HL-60 (cell line): ENCODE data around the gene MAPT.

Experiments
- DNase-seq, 2 experiments: peaks; one replicate each; pipeline ENCODE4 v3.0.0-alpha.2; 2010 to 2020; ENCODE audit warnings: low read depth in 1 of 2, low spot score in 1 of 2
- H3K27ac ChIP-seq: fragments of 250-450 bp; sonication (Bioruptor Pico); replicated peaks from 2 replicates; pipeline ENCODE4 v1.5.1; 2020; ENCODE audit warnings: mild to moderate bottlenecking, moderate library complexity
- H3K27me3 ChIP-seq: fragments of 250-450 bp; sonication (Bioruptor Pico); 2 replicates; pipeline ENCODE4 v1.5.1; 2021; ENCODE audit warnings: mild to moderate bottlenecking, moderate library complexity; ENCODE audit not compliant: insufficient read depth, poor library complexity, severe bottlenecking
- H3K4me3 ChIP-seq: replicated peaks from 2 replicates; pipeline ENCODE4 v1.5.1; 2011; ENCODE audit warnings: mild to moderate bottlenecking, control low read depth, low read length; ENCODE audit not compliant: insufficient read depth
- GABPA ChIP-seq: IDR thresholded peaks from 2 replicates; pipeline ENCODE4 v1.6.1; 2012; ENCODE audit warnings: low read depth
- POLR2AphosphoS5 ChIP-seq: IDR thresholded peaks from 2 replicates; pipeline ENCODE4 v1.6.1; 2012; ENCODE audit warnings: low read depth
- SPI1 ChIP-seq: IDR thresholded peaks from 2 replicates; pipeline ENCODE4 v1.6.1; 2012; ENCODE audit warnings: low read depth, mild to moderate bottlenecking, borderline replicate concordance
- TF ChIP-seq, protein P1 (sequence below): IDR thresholded peaks from one replicate; pipeline ENCODE4 v1.5.1; 2011; ENCODE audit warnings: low read length, control low read depth, inconsistent platforms; ENCODE audit not compliant: insufficient read depth
- TF ChIP-seq, protein P2 (sequence below): IDR thresholded peaks from 2 replicates; pipeline ENCODE4 v1.6.1; 2012; ENCODE audit warnings: low read depth; ENCODE audit not compliant: insufficient replicate concordance

Gene MAPT

DNA sequence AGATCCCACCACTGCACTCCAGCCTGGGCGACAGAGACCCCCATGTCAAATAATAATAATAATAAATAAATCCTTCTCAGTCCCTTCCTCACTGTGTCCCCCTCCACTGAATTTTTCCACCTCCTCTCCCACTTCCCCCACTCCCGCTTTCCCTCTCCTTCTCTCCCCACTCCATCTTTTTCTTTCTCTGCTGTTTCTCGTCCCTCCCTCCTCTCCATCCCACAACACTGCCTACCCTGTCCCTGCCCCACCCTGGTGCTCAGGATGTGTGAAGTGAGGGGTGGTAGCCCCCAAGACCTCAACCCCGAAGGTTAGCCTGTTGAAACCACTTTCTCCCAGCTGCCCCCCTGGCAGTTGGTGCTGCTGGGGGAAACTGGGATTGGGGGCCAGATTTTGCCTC is 70.3 kb downstream of the MAPT start:
- Histone ChIP-seq H3K4me3 (no peak overlapping the region), H3K27me3 (peaks cover 12% of the 10 kb centered on the region), H3K27ac (no peak overlapping the region)
- no peak for DNase-seq
- TF ChIP-seq, protein P1, sequence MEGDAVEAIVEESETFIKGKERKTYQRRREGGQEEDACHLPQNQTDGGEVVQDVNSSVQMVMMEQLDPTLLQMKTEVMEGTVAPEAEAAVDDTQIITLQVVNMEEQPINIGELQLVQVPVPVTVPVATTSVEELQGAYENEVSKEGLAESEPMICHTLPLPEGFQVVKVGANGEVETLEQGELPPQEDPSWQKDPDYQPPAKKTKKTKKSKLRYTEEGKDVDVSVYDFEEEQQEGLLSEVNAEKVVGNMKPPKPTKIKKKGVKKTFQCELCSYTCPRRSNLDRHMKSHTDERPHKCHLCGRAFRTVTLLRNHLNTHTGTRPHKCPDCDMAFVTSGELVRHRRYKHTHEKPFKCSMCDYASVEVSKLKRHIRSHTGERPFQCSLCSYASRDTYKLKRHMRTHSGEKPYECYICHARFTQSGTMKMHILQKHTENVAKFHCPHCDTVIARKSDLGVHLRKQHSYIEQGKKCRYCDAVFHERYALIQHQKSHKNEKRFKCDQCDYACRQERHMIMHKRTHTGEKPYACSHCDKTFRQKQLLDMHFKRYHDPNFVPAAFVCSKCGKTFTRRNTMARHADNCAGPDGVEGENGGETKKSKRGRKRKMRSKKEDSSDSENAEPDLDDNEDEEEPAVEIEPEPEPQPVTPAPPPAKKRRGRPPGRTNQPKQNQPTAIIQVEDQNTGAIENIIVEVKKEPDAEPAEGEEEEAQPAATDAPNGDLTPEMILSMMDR, result no peak
- no peak for TF ChIP-seq SPI1
- no peak for TF ChIP-seq POLR2AphosphoS5
- no peak for TF ChIP-seq GABPA
- TF ChIP-seq, protein P2, sequence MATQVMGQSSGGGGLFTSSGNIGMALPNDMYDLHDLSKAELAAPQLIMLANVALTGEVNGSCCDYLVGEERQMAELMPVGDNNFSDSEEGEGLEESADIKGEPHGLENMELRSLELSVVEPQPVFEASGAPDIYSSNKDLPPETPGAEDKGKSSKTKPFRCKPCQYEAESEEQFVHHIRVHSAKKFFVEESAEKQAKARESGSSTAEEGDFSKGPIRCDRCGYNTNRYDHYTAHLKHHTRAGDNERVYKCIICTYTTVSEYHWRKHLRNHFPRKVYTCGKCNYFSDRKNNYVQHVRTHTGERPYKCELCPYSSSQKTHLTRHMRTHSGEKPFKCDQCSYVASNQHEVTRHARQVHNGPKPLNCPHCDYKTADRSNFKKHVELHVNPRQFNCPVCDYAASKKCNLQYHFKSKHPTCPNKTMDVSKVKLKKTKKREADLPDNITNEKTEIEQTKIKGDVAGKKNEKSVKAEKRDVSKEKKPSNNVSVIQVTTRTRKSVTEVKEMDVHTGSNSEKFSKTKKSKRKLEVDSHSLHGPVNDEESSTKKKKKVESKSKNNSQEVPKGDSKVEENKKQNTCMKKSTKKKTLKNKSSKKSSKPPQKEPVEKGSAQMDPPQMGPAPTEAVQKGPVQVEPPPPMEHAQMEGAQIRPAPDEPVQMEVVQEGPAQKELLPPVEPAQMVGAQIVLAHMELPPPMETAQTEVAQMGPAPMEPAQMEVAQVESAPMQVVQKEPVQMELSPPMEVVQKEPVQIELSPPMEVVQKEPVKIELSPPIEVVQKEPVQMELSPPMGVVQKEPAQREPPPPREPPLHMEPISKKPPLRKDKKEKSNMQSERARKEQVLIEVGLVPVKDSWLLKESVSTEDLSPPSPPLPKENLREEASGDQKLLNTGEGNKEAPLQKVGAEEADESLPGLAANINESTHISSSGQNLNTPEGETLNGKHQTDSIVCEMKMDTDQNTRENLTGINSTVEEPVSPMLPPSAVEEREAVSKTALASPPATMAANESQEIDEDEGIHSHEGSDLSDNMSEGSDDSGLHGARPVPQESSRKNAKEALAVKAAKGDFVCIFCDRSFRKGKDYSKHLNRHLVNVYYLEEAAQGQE, result no peak

DNA sequence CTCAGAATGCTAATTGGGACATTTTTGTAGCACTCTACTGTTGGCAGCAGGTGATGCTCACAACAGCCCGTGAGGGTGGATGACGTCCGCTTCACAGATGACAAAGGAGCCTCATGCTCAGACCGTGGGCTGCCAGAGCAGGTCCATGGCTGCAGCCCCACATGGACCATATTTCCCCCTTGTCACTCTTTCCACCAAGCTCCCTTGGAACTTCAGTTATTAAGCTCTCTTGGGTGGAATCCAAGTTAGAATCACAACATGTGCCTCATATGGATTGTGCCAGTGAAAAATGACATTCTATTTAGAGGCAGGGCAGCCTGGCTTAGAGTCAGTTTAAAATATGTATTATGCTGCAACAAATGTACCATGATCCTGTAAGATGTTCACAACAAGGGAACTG is 71.5 kb downstream of the MAPT start:
- no peak overlapping the region for H3K4me3 ChIP-seq
- H3K27me3 ChIP-seq, result peaks cover 12% of the 10 kb centered on the region
- H3K27ac ChIP-seq, result no peak overlapping the region
- no peak for DNase-seq
- TF ChIP-seq, protein P2, result no peak
- TF ChIP-seq SPI1, result no peak
- TF ChIP-seq, protein P1, result no peak
- TF ChIP-seq GABPA, result no peak
- no peak for TF ChIP-seq POLR2AphosphoS5

DNA sequence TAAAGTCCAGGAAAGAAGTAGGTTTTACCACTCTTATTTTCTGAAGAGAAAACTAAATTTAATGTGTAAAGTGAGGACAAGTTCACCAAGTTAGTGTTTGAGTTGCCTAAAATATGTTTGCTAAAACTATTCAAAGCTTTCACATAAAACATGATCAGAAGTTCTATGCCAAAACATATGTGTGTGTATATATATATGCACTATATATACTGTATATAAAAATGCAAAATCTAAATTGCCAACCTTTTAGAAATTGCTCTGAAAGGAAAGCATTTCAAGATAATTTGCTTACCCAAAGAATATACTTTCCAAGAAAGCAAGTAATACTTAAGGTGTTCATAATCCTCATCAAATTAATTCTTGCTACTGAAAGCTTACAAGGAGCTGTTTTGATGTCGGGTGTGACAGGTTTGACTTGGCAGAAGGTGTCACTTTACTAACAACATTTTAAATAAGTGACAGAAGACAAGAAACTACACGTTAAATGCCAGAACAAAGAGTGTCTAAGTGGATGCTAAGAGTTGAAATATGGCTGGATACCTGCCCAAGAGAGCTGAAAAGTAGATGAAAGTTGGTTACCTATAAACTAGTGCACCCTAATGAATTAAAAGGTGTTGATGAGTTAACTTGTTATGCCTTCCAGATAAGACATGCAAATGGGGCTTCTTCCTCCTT is 72.4 kb downstream of the MAPT start:
- TF ChIP-seq SPI1, result no peak
- TF ChIP-seq, protein P2, result no peak
- no peak for TF ChIP-seq POLR2AphosphoS5
- TF ChIP-seq, protein P1, result no peak
- no peak for TF ChIP-seq GABPA
- Histone ChIP-seq H3K27ac (no peak overlapping the region), H3K27me3 (peaks cover 12% of the 10 kb centered on the region), H3K4me3 (no peak overlapping the region)
- DNase-seq, result no peak
